ENCODE data around the gene HCN1. TPM values are rescaled to one million over a fixed set of nuclear protein-coding genes. Genes with fewer than 3 reads are reported as not detected.

The HCN1 gene
- total RNA-seq, 1 experiment from 2014 or later = not detected

GRCh38 chr5:45385321-45386058 lies 310.7 kb downstream of the HCN1 start:
- CTCF ChIA-PET = interaction anchor here (0.5 to 0.7 kb wide), 4 partner anchors 9 to 186 kb away, joined by 3 read pairs; no protein-coding TSS in a partner anchor
- POLR2A ChIA-PET = interaction anchor here (1.4 kb wide), 1 partner anchor 12 kb away, joined by 4 read pairs; no protein-coding TSS in a partner anchor
- intact Hi-C loops (cut with micrococcal nuclease) = no loop called here
- Mint-ChIP-seq H3K27me3 (ENCODE audit: insufficient read depth, unreplicated experiment) (no peaks in the 10 kb centered on the region), H3K27ac (ENCODE audit: low read depth, unreplicated experiment) (peak overlapping the region; percentile 70), H3K36me3 (ENCODE audit: insufficient read depth, unreplicated experiment) (no peaks in the 10 kb centered on the region), H3K4me3 (ENCODE audit: unreplicated experiment) (peak overlapping the region; percentile 24), H3K4me1 (ENCODE audit: insufficient read depth, unreplicated experiment) (peaks cover 16% of the 10 kb centered on the region), H3K9me3 (ENCODE audit: unreplicated experiment) (no peaks in the 10 kb centered on the region)
- DNase-seq (ENCODE audit: unreplicated experiment) = peak; percentile 92
- BruUV-seq (replicated peaks) = no TSS peak
- no peak for TF ChIP-seq CTCF (IDR thresholded peaks at IDR 0.05; ENCODE audit: unreplicated experiment)

GRCh38 chr5:45383985-45384384 lies 312.2 kb downstream of the HCN1 start:
- no peaks in the 10 kb centered on the region for H3K9me3 Mint-ChIP-seq (ENCODE audit: unreplicated experiment)
- BruUV-seq (replicated peaks) = no TSS peak
- CTCF ChIA-PET = no interaction called here
- H3K4me1 Mint-ChIP-seq (ENCODE audit: insufficient read depth, unreplicated experiment) = peaks cover 16% of the 10 kb centered on the region
- no peaks in the 10 kb centered on the region for H3K27me3 Mint-ChIP-seq (ENCODE audit: insufficient read depth, unreplicated experiment)
- TF ChIP-seq CTCF (IDR thresholded peaks at IDR 0.05; ENCODE audit: unreplicated experiment) = no peak
- POLR2A ChIA-PET = no interaction called here
- DNase-seq (ENCODE audit: unreplicated experiment) = no peak
- H3K36me3 Mint-ChIP-seq (ENCODE audit: insufficient read depth, unreplicated experiment) = no peaks in the 10 kb centered on the region
- no peak overlapping the region for H3K27ac Mint-ChIP-seq (ENCODE audit: low read depth, unreplicated experiment)
- no peak overlapping the region for H3K4me3 Mint-ChIP-seq (ENCODE audit: unreplicated experiment)
- intact Hi-C loops (cut with micrococcal nuclease) = no loop called here

- POLR2A ChIA-PET = no interaction called here
These were observed 313.6 kb downstream of the HCN1 start for GRCh38 chr5:45382583-45382982.

GRCh38 chr5:45376417-45376816 lies 319.8 kb downstream of the HCN1 start:
- no TSS peak for BruUV-seq (replicated peaks)
- Mint-ChIP-seq H3K4me1 (ENCODE audit: insufficient read depth, unreplicated experiment) (no peaks in the 10 kb centered on the region), H3K27ac (ENCODE audit: low read depth, unreplicated experiment) (no peak overlapping the region), H3K9me3 (ENCODE audit: unreplicated experiment) (no peaks in the 10 kb centered on the region), H3K27me3 (ENCODE audit: insufficient read depth, unreplicated experiment) (no peaks in the 10 kb centered on the region), H3K4me3 (ENCODE audit: unreplicated experiment) (no peak overlapping the region), H3K36me3 (ENCODE audit: insufficient read depth, unreplicated experiment) (no peaks in the 10 kb centered on the region)
- intact Hi-C loops (cut with micrococcal nuclease) = no loop called here
- DNase-seq (ENCODE audit: unreplicated experiment) = no peak
- CTCF ChIA-PET = no interaction called here
- POLR2A ChIA-PET = interaction anchor here (0.7 kb wide), 1 partner anchor 566 kb away, joined by 4 read pairs; no protein-coding TSS in a partner anchor
- no peak for TF ChIP-seq CTCF (IDR thresholded peaks at IDR 0.05; ENCODE audit: unreplicated experiment)

More at GRCh38 chr5:45382583-45382982, 313.6 kb downstream of the HCN1 start:
- Mint-ChIP-seq H3K4me3 (ENCODE audit: unreplicated experiment) (no peak overlapping the region), H3K36me3 (ENCODE audit: insufficient read depth, unreplicated experiment) (no peaks in the 10 kb centered on the region), H3K27me3 (ENCODE audit: insufficient read depth, unreplicated experiment) (no peaks in the 10 kb centered on the region), H3K9me3 (ENCODE audit: unreplicated experiment) (no peaks in the 10 kb centered on the region), H3K27ac (ENCODE audit: low read depth, unreplicated experiment) (no peak overlapping the region), H3K4me1 (ENCODE audit: insufficient read depth, unreplicated experiment) (peaks cover 16% of the 10 kb centered on the region)
- no peak for TF ChIP-seq CTCF (IDR thresholded peaks at IDR 0.05; ENCODE audit: unreplicated experiment)
- CTCF ChIA-PET = no interaction called here
- BruUV-seq (replicated peaks) = no TSS peak
- intact Hi-C loops (cut with micrococcal nuclease) = no loop called here
- DNase-seq (ENCODE audit: unreplicated experiment) = peak; percentile 16

Data from MCF 10A (cell line).